ENCODE results near the gene IQCE. TPM values are rescaled to one million over a fixed set of nuclear protein-coding genes. Genes with fewer than 3 reads are reported as not detected.

IQCE gene
- total and polyA plus RNA-seq, 2 donors from 2014 or later: 6.1 to 27.8 TPM

DNA sequence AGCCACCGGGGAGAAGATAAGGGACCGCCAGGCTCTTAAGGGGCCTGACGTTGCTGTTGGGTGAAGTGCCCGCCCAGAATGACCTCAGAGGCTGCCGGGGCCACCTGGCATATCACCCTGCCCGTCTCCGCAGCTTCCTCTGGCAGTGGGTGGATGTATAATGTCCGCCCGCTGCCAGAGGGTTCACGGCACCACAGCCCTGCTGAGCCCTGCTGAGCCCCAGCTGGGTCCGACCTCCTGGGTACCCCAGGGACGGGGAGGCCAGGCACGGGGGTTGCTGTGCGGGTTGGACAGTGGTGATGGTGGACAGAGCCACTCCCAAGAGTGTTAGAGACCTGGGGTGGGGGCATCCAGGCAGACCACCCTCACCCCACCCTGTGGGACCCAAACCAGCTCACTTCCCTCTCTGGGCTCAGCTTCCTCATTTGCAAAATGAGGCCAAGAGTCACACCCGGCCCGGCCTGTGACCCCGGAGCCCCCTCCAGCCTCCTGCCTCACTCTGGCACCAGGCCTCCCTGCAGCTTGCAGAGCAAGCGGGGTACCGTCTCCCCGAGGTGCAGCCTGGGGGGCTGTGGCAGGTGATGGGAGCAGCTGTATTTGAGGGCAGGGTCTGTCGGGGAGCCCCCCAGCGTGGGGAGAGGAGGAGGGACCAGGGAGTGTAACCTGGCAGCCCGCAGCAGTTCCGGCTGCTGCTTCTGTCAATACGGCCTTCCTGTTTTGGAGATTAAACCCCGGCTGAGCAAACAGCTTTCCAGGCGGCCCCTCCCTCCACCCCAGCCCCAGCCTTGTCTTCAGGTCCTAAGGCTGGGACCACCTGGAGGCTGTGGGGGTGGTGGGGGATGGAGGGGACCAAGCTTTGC lies 47.6 kb upstream of the IQCE start:
- DNase-seq: peak in 2 of 5 donors; percentile 64 to 78
- Histone ChIP-seq H3K9ac (ENCODE audit: low read length in 3 of 3) (no peak overlapping the region), H3K9me3 (ENCODE audit: control insufficient read depth in 2 of 3, insufficient read depth in 1 of 3, low read length in 3 of 3) (no peaks in the 10 kb centered on the region), H3K4me1 (ENCODE audit: control insufficient read depth in 2 of 3, insufficient read depth in 2 of 3, low read depth in 1 of 3, low read length in 3 of 3) (peaks cover 0 to 24% (median 5%) of the 10 kb centered on the region in 3 donors), H3K36me3 (ENCODE audit: control insufficient read depth in 2 of 3, insufficient read depth in 3 of 3, low read length in 3 of 3) (no peaks in the 10 kb centered on the region), H3K4me3 (ENCODE audit: low read length in 3 of 3) (no peak overlapping the region), H3K27me3 (ENCODE audit: control insufficient read depth, insufficient read depth, low read length) (no peaks in the 10 kb centered on the region), H3K27ac (ENCODE audit: low read depth in 2 of 2, low read length in 2 of 2) (peak overlapping the region in 1 of 2 donors; percentile 41)
- intact Hi-C loops (cut with DNase I): no loop called here
- FAIRE-seq: no peak
- TF ChIP-seq, protein P1, sequence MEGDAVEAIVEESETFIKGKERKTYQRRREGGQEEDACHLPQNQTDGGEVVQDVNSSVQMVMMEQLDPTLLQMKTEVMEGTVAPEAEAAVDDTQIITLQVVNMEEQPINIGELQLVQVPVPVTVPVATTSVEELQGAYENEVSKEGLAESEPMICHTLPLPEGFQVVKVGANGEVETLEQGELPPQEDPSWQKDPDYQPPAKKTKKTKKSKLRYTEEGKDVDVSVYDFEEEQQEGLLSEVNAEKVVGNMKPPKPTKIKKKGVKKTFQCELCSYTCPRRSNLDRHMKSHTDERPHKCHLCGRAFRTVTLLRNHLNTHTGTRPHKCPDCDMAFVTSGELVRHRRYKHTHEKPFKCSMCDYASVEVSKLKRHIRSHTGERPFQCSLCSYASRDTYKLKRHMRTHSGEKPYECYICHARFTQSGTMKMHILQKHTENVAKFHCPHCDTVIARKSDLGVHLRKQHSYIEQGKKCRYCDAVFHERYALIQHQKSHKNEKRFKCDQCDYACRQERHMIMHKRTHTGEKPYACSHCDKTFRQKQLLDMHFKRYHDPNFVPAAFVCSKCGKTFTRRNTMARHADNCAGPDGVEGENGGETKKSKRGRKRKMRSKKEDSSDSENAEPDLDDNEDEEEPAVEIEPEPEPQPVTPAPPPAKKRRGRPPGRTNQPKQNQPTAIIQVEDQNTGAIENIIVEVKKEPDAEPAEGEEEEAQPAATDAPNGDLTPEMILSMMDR (IDR thresholded peaks at IDR 0.05; ENCODE audit: borderline replicate concordance, extremely low read depth, insufficient read depth): no peak

GRCh38 chr7:2511769-2512168 lies 47.0 kb upstream of the IQCE start:
- H3K36me3 ChIP-seq (ENCODE audit: control insufficient read depth in 2 of 3, insufficient read depth in 3 of 3, low read length in 3 of 3): no peaks in the 10 kb centered on the region
- intact Hi-C loops (cut with DNase I): no loop called here
- H3K4me1 ChIP-seq (ENCODE audit: control insufficient read depth in 2 of 3, insufficient read depth in 2 of 3, low read depth in 1 of 3, low read length in 3 of 3): peaks cover 0 to 26% (median 5%) of the 10 kb centered on the region in 3 donors
- FAIRE-seq (no peak), DNase-seq (no peak)
- H3K27ac ChIP-seq (ENCODE audit: low read depth in 2 of 2, low read length in 2 of 2): peak overlapping the region in 1 of 2 donors; percentile 47
- no peaks in the 10 kb centered on the region for H3K27me3 ChIP-seq (ENCODE audit: control insufficient read depth, insufficient read depth, low read length)
- H3K4me3 ChIP-seq (ENCODE audit: low read length in 3 of 3): no peak overlapping the region
- no peaks in the 10 kb centered on the region for H3K9me3 ChIP-seq (ENCODE audit: control insufficient read depth in 2 of 3, insufficient read depth in 1 of 3, low read length in 3 of 3)
- TF ChIP-seq, protein P1 (IDR thresholded peaks at IDR 0.05; ENCODE audit: borderline replicate concordance, extremely low read depth, insufficient read depth): no peak
- no peak overlapping the region for H3K9ac ChIP-seq (ENCODE audit: low read length in 3 of 3)

GRCh38 chr7:2512179-2512661 lies 46.6 kb upstream of the IQCE start:
- Histone ChIP-seq H3K9ac (ENCODE audit: low read length in 3 of 3) (no peak overlapping the region), H3K4me1 (ENCODE audit: control insufficient read depth in 2 of 3, insufficient read depth in 2 of 3, low read depth in 1 of 3, low read length in 3 of 3) (peaks cover 0 to 26% (median 5%) of the 10 kb centered on the region in 3 donors), H3K36me3 (ENCODE audit: control insufficient read depth in 2 of 3, insufficient read depth in 3 of 3, low read length in 3 of 3) (no peaks in the 10 kb centered on the region), H3K4me3 (ENCODE audit: low read length in 3 of 3) (no peak overlapping the region), H3K9me3 (ENCODE audit: control insufficient read depth in 2 of 3, insufficient read depth in 1 of 3, low read length in 3 of 3) (no peaks in the 10 kb centered on the region), H3K27ac (ENCODE audit: low read depth in 2 of 2, low read length in 2 of 2) (peak overlapping the region in 1 of 2 donors; percentile 47), H3K27me3 (ENCODE audit: control insufficient read depth, insufficient read depth, low read length) (no peaks in the 10 kb centered on the region)
- DNase-seq (no peak), FAIRE-seq (no peak)
- intact Hi-C loops (cut with DNase I): no loop called here
- TF ChIP-seq, protein P1 (IDR thresholded peaks at IDR 0.05; ENCODE audit: borderline replicate concordance, extremely low read depth, insufficient read depth): no peak

Data from kidney (tissue), 14 donors.